SK-N-MC (cell line): Measurements from ENCODE around the gene KCNAB3.

Experiments
- EZH2 ChIP-seq: fragments of 200-600 bp; sonication (generic); IDR thresholded peaks from one replicate; pipeline ENCODE4 v1.6.1; 2017; ENCODE audit warnings: antibody characterized with exemption
- FOXP2 ChIP-seq: optimal IDR thresholded peaks from 2 replicates; pipeline ENCODE3; 2011; ENCODE audit warnings: mild to moderate bottlenecking, moderate library complexity; ENCODE audit not compliant: insufficient read depth; ENCODE audit errors: extremely low read length, control extremely low read depth
- POLR2AphosphoS5 ChIP-seq: IDR thresholded peaks from 2 replicates; pipeline ENCODE4 v1.6.1; 2012; ENCODE audit warnings: mild to moderate bottlenecking, low read depth, low read length, borderline replicate concordance

- TF ChIP-seq POLR2AphosphoS5 (no peak), EZH2 (no peak), FOXP2 (no peak)
Observed at GRCh38 chr17:7940034-7940433, 10.4 kb upstream of the KCNAB3 start.
